AG10803 (cell line): ENCODE data around the gene TRPV6.

ENCODE experiments used
- DNase-seq: peaks from one replicate; pipeline ENCODE4 v3.0.0; 2010; ENCODE audit warnings: low read depth
- H3K4me3 ChIP-seq: 2 replicates; pipeline ENCODE4 v1.5.1; 2011; ENCODE audit warnings: mild to moderate bottlenecking, low read length, control low read depth
- TF ChIP-seq, protein P1 (sequence below): conservative IDR thresholded peaks from 2 replicates; pipeline ENCODE4 v1.5.1; 2011; ENCODE audit warnings: mild to moderate bottlenecking, low read length, control low read depth, inconsistent platforms

The TRPV6 gene

DNA sequence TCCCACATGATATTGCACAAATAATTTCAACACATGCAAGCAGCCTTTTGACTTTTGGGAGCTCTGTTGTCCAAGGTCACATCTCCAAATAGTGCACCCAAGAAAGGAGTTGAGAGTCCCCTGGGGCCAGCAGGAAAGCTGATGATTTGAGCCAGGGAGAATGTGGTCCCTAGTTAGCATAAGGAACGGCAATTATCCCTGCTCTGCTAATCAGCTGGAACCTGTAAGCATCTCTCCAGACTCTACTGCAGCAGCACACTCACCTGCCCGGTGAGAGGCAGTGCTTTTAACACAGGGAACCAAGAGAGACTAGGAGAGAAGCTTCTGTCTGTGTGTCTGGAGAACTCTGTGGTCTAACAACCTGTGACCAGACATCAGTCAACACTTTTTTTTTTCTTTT, 31.0 kb upstream of the TRPV6 start:
- no peak for DNase-seq
- TF ChIP-seq, protein P1, sequence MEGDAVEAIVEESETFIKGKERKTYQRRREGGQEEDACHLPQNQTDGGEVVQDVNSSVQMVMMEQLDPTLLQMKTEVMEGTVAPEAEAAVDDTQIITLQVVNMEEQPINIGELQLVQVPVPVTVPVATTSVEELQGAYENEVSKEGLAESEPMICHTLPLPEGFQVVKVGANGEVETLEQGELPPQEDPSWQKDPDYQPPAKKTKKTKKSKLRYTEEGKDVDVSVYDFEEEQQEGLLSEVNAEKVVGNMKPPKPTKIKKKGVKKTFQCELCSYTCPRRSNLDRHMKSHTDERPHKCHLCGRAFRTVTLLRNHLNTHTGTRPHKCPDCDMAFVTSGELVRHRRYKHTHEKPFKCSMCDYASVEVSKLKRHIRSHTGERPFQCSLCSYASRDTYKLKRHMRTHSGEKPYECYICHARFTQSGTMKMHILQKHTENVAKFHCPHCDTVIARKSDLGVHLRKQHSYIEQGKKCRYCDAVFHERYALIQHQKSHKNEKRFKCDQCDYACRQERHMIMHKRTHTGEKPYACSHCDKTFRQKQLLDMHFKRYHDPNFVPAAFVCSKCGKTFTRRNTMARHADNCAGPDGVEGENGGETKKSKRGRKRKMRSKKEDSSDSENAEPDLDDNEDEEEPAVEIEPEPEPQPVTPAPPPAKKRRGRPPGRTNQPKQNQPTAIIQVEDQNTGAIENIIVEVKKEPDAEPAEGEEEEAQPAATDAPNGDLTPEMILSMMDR = no peak
- no peak overlapping the region for H3K4me3 ChIP-seq

DNA sequence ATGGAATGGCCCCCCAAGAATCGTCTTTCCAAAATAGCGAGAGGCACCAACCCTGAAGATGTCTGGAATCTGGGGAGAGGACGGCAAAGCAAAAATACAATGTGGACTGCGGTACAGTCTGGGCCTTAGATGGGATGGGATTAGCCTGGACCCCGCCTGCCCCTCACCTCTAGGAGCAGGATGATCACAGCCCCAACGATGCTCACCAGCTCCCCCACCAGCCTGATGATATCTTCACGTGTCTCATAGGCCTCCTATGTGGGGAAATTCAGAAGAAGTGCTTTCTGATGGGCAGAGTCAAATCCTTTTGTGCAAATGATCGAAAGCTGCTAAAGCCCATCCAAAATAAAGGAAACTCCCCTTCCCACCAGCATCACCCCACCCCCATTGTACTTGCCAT, 29.8 kb upstream of the TRPV6 start:
- no peak for DNase-seq
- TF ChIP-seq, protein P1 = no peak
- no peak overlapping the region for H3K4me3 ChIP-seq

DNA sequence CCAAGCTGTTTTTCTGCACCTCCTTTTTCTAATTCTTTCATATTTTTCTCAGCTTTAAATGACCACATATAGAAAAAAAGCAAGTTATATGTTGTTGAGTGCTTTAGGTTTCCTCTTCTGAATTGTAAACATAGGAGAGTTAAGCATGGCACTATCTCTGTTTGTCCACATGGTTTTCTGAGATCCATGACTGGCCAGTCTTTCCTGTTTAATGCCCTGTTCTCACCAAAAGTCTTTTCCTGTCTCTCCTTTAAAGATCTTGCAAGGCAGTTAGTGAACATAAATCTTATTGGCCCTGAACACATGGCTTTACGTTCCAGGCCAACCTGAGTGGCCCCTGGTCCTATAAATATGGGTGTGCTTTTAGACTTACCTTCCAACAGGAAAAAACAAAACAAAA, 28.6 kb upstream of the TRPV6 start:
- DNase-seq = no peak
- TF ChIP-seq, protein P1 = no peak
- H3K4me3 ChIP-seq = no peak overlapping the region

DNA sequence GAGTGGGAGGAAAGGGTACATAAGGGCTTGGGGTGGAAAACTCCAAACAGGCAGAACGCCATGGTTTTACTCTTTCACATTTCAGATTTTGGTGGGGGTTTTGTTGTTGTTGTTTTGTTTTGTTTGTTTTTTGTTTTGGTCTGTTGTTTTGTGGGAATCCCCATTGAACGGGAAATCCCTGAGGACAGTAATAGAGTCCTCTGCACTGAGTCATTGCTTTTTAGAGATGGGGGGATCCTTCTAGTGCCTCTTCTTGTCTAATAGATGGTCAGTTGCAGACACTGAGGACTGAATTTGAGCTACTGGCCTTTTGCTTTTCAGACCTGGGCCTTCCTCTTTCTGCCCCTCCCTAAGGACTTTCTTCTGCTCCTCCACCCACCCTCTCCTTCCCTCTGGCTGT, 28.0 kb upstream of the TRPV6 start:
- H3K4me3 ChIP-seq = no peak overlapping the region
- TF ChIP-seq, protein P1 = no peak
- no peak for DNase-seq

DNA sequence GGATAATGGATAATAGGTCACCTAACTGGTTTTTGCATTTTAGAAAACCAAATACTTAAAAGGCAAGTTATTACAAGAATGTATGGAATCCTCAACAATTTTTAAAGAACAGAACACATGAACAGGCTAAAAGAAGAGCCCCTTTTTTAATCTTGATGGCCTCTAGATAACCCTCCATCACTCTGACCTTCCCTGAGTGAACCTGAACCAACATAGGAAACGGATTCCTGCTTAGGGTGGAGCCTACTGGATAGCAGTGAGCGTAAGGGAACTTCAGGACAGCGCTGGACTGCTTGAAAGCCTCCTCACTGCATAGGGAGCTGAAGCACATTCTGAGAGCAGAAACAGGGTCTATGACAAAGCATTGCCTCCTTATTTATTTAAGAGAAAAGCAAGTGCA, 27.5 kb upstream of the TRPV6 start:
- TF ChIP-seq, protein P1 = no peak
- H3K4me3 ChIP-seq = no peak overlapping the region
- DNase-seq = no peak

DNA sequence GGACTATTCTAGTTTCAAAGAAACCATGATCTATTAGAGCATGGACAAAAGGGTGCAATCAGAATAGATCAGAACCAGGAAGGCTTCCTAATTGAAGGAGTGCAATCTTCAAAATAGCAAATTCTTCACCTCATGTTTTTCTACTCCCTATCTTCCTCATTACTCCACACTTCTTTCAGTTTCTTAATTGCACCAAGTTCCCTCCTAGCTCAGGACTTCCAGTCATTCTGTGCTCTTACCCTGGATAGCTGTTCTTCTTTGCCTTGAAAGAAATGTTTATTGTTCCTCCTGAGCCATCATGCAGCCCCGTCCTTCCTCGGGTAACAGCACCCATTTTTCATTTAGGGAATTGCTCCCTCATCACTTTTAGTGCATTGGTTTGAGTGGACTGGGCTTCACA, 24.9 kb upstream of the TRPV6 start:
- H3K4me3 ChIP-seq = no peak overlapping the region
- TF ChIP-seq, protein P1 = no peak
- no peak for DNase-seq

DNA sequence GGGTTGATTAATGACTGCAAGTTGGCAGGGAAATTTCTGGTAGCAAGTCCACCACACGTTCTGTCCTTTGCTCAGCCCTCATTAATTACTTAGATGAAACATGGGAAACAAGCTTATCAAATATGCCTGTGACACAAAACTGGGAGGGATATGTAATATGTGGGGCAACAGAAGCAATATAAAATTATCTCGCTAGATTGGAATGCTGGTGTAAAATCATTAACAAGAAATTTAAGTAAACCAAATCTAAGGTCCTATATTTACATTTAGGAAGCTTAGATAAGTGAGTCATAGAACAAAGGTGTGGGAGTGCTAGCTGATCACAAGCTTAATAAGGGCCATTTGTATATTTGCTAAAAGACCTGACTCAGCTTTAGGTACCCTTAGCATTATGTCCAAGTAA, 24.5 kb upstream of the TRPV6 start:
- H3K4me3 ChIP-seq = no peak overlapping the region
- DNase-seq = no peak
- TF ChIP-seq, protein P1 = no peak
